ENCODE results near the gene ESYT2. TPM values are rescaled to one million over a fixed set of nuclear protein-coding genes. Genes with fewer than 3 reads are reported as not detected.
"Not testable (repeated sequence)": the region's sequence is repeated elsewhere in the genome, so short reads cannot be mapped to it uniquely, and the experiment has no call there.

ESYT2 gene
- total RNA-seq, 2 donors from 2014 or later: 104 to 113 TPM

DNA sequence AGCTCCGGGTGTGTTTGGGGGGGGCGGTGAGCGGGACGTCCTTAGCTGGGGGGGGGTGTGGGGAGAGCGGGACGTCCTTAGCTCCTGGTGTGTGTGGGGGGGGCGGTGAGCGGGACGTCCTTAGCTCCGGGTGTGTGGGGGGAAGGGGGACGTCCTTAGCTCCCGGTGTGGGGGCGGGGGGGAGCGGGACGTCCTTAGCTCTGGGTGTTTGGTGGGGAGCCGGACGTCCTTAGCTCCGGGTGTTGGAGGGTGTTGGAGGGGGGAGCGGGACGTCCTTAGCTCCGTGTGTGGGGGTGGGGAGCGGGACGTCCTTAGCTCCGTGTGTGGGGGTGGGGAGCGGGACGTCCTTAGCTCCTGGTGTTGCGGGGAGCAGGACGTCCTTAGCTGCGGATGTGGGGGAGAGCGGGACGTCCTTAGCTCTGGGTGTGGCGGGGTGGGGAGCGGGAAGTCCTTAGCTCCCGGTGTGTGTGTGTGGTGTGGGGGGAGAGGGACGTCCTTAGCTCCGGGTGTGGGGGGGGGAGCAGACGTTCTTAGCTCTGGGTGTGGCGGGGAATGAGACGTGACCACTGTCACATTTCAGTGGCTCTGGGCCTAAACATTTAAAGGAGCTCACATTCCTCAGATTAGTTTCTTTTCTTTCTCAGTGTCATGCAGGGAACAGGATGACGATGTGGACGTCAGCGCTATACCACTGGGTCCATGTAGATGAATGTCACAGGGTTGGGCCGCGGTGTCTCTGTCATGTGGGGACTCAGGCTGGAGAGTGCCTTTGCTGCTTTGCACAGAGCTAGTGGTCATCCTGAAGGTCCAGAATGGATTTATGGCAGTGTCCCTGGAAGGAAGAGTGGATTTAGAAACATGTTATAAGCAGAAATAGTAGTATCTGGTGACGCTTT lies 34.5 kb upstream of the ESYT2 start:
- peak overlapping the region; percentile 94 for H3K27ac Mint-ChIP-seq
- no peaks in the 10 kb centered on the region for H3K27me3 Mint-ChIP-seq
- peak; percentile 57 for ATAC-seq
- no peaks in the 10 kb centered on the region for H3K9me3 ChIP-seq (ENCODE audit: control insufficient read depth, low read length, poor library complexity, severe bottlenecking)
- H3K36me3 Mint-ChIP-seq (ENCODE audit: low read depth): no peaks in the 10 kb centered on the region
- no peak for DNase-seq
- peaks cover 19% of the 10 kb centered on the region for H3K4me1 Mint-ChIP-seq
- H3K4me3 Mint-ChIP-seq: peak overlapping the region; percentile 94

DNA sequence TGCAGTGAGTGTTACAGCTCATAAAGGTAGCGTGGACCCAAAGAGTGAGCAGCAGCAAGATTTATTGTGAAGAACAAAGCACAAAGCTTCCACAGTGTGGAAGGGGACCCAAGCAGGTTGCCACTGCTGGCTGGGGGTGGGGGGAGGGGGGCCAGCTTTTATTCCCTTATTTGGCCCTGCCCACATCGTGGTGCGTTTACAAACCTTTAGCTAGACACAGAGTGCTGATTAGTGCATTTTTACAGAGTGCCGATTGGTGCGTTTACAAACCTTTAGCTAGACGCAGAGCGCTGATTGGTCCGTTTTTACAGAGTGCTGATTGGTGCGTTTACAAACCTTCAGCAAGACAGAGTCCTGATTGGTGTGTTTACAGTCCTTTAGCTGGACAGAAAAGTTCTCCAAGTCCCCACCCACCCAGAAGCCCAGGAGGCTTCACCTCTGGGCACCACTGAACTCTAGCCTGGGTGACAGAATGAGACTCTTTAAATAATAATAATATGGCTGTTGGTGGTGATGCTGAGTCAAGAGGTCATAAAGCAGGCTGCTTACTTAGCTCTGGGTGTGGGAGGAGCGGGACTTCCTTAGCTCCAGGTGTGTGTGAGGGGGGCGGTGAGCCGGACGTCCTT lies 33.8 kb upstream of the ESYT2 start:
- peak overlapping the region; percentile 94 for H3K4me3 Mint-ChIP-seq
- peaks cover 21% of the 10 kb centered on the region for H3K4me1 Mint-ChIP-seq
- H3K9me3 ChIP-seq (ENCODE audit: control insufficient read depth, low read length, poor library complexity, severe bottlenecking); H3K27me3 Mint-ChIP-seq; DNase-seq; H3K36me3 Mint-ChIP-seq (ENCODE audit: low read depth): not testable (repeated sequence)
- peak overlapping the region; percentile 94 for H3K27ac Mint-ChIP-seq
- ATAC-seq: peak; percentile 58

DNA sequence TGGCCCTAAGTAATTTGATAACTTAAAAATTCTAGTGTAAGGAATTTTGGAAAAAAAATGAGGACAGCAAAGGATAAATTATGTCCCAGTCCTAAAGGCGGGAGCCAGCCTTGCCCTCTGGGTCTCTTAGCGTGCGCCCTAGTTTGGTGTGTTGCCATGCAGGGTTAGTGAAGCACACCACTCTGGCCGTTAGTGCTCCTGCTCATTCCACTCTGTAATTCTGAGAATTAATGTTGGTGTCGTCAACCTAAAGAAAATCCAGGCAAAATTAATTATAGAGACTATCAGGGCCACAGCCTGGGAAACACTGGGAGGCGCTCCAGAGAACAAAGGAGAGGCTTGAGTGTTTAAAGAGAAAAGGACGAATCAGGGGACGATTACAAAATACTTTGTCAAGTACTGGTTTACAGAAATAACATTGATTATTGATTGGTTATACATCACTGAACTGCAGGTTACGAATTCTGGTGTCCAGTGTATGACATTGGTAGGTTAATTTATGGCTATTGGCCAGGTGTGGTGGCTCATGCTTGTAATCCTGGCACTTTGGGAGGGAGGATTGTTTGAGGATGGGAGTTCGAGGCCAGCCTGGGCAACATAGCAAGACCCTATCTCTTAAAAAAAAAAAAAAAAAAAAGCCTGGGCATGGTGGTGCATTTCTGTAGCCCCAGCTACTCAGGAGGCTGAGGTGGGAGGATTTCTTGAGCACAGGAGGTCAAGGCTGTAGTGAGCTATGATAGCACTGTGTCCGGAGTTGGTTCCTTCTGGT lies 32.8 kb upstream of the ESYT2 start:
- Mint-ChIP-seq H3K4me3 (peak overlapping the region; percentile 28), H3K27ac (no peak overlapping the region), H3K27me3 (no peaks in the 10 kb centered on the region), H3K36me3 (ENCODE audit: low read depth) (no peaks in the 10 kb centered on the region), H3K4me1 (peaks cover 23% of the 10 kb centered on the region)
- ATAC-seq: no peak
- DNase-seq: no peak
- H3K9me3 ChIP-seq (ENCODE audit: control insufficient read depth, low read length, poor library complexity, severe bottlenecking): no peaks in the 10 kb centered on the region

GRCh38 chr7:158861004-158861787 lies 31.9 kb upstream of the ESYT2 start:
- no peak overlapping the region for H3K4me3 Mint-ChIP-seq
- peaks cover 24% of the 10 kb centered on the region for H3K4me1 Mint-ChIP-seq

GRCh38 chr7:158860394-158860793 lies 31.1 kb upstream of the ESYT2 start:
- no peaks in the 10 kb centered on the region for H3K9me3 ChIP-seq (ENCODE audit: control insufficient read depth, low read length, poor library complexity, severe bottlenecking)
- ATAC-seq: no peak
- Mint-ChIP-seq H3K27me3 (no peaks in the 10 kb centered on the region), H3K36me3 (ENCODE audit: low read depth) (no peaks in the 10 kb centered on the region), H3K27ac (no peak overlapping the region), H3K4me1 (peaks cover 26% of the 10 kb centered on the region), H3K4me3 (no peak overlapping the region)
- no peak for DNase-seq

More at GRCh38 chr7:158861004-158861787, 31.9 kb upstream of the ESYT2 start:
- Mint-ChIP-seq H3K27ac (no peak overlapping the region), H3K27me3 (no peaks in the 10 kb centered on the region), H3K36me3 (ENCODE audit: low read depth) (no peaks in the 10 kb centered on the region)
- no peaks in the 10 kb centered on the region for H3K9me3 ChIP-seq (ENCODE audit: control insufficient read depth, low read length, poor library complexity, severe bottlenecking)
- no peak for DNase-seq
- ATAC-seq: no peak

- Mint-ChIP-seq H3K27ac (peak overlapping the region; percentile 89), H3K4me3 (peak overlapping the region; percentile 25), H3K4me1 (peaks cover 17% of the 10 kb centered on the region), H3K27me3 (no peaks in the 10 kb centered on the region), H3K36me3 (ENCODE audit: low read depth) (no peaks in the 10 kb centered on the region)
- no peaks in the 10 kb centered on the region for H3K9me3 ChIP-seq (ENCODE audit: control insufficient read depth, low read length, poor library complexity, severe bottlenecking)
- DNase-seq: no peak
- no peak for ATAC-seq
Measured at GRCh38 chr7:158858592-158859503, 29.5 kb upstream of the ESYT2 start.

- Mint-ChIP-seq H3K4me1 (peaks cover 13% of the 10 kb centered on the region), H3K27ac (peak overlapping the region; percentile 89), H3K36me3 (ENCODE audit: low read depth) (no peaks in the 10 kb centered on the region), H3K4me3 (peak overlapping the region; percentile 96), H3K27me3 (no peaks in the 10 kb centered on the region)
- ATAC-seq (no peak), DNase-seq (no peak)
- H3K9me3 ChIP-seq (ENCODE audit: control insufficient read depth, low read length, poor library complexity, severe bottlenecking): no peaks in the 10 kb centered on the region
Measured at GRCh38 chr7:158856883-158857668, 27.8 kb upstream of the ESYT2 start.

DNA sequence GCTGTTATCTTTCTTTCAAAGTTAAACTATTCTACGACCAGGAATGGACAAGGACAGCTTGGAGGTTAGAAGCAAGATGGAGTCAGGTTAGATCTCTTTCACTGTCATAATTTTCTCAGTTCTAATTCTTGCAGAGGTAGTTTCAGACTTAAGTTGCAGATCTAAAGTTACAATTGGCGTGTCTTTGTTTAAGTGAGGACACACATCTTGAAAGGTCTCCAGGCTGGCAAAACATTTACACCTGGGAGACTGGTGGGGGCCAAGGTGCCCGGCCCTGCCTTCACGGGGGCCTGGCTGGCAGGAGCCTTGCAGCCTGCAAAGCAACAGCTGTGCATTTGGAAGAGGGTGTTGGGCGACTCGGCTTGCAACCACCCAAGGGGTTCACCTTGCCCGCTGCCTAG lies 25.4 kb upstream of the ESYT2 start:
- no peak for ATAC-seq
- Mint-ChIP-seq H3K4me1 (peaks cover 10% of the 10 kb centered on the region), H3K27ac (peak overlapping the region; percentile 72), H3K4me3 (peak overlapping the region; percentile 60), H3K27me3 (no peaks in the 10 kb centered on the region), H3K36me3 (ENCODE audit: low read depth) (no peaks in the 10 kb centered on the region)
- H3K9me3 ChIP-seq (ENCODE audit: control insufficient read depth, low read length, poor library complexity, severe bottlenecking): no peaks in the 10 kb centered on the region
- no peak for DNase-seq

DNA sequence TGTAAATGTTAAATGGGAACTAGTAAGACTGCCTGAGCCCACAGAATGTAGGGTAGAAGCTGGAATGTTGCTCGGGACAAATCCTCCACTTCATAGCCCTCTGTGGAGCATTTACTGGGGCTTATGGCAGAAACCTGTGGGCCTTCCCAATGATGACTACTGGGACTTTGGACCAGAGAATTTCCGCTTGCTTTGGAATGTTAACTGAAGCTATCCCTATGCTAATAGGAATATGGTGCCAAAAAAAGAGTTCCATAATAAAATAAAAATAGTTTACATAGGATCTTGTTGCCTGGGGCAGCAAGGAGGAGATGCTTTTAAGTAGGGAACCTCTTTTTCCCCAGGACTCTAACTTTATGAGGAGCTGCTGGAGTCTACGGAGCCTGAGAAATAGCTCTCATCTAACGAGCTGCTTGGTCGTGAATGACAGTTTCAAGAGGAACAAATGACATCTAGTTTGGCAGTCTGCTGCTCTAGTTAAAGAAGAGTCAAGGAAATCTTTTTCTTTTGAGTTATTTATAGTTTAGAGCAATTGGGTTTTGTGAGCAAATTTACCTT lies 21.3 kb upstream of the ESYT2 start:
- H3K4me1 Mint-ChIP-seq: peaks cover 8% of the 10 kb centered on the region
- ATAC-seq: no peak
- DNase-seq: no peak
- no peaks in the 10 kb centered on the region for H3K27me3 Mint-ChIP-seq
- no peak overlapping the region for H3K27ac Mint-ChIP-seq
- no peak overlapping the region for H3K4me3 Mint-ChIP-seq
- H3K9me3 ChIP-seq (ENCODE audit: control insufficient read depth, low read length, poor library complexity, severe bottlenecking): no peaks in the 10 kb centered on the region
- H3K36me3 Mint-ChIP-seq (ENCODE audit: low read depth): no peaks in the 10 kb centered on the region

- Mint-ChIP-seq H3K27me3 (no peaks in the 10 kb centered on the region), H3K27ac (no peak overlapping the region), H3K4me1 (peaks cover 8% of the 10 kb centered on the region), H3K36me3 (ENCODE audit: low read depth) (no peaks in the 10 kb centered on the region), H3K4me3 (no peak overlapping the region)
- H3K9me3 ChIP-seq (ENCODE audit: control insufficient read depth, low read length, poor library complexity, severe bottlenecking): no peaks in the 10 kb centered on the region
- no peak for ATAC-seq
- DNase-seq: no peak
Measured at GRCh38 chr7:158849768-158850544, 20.6 kb upstream of the ESYT2 start.

GRCh38 chr7:158849442-158849767 lies 20.1 kb upstream of the ESYT2 start:
- H3K9me3 ChIP-seq (ENCODE audit: control insufficient read depth, low read length, poor library complexity, severe bottlenecking): no peaks in the 10 kb centered on the region
- Mint-ChIP-seq H3K4me3 (no peak overlapping the region), H3K4me1 (peaks cover 8% of the 10 kb centered on the region), H3K27ac (no peak overlapping the region), H3K27me3 (no peaks in the 10 kb centered on the region), H3K36me3 (ENCODE audit: low read depth) (no peaks in the 10 kb centered on the region)
- DNase-seq (no peak), ATAC-seq (no peak)
